GM12878 (cell line): ENCODE data around the gene RSPH1. TPM values are rescaled to one million over a fixed set of nuclear protein-coding genes. Genes with fewer than 3 reads are reported as not detected.

Experiments
- ATAC-seq: fragments of 200-7000 bp; cut with Tn5 transposase; 3 replicates; pipeline ENCODE4 v1.9.1; 2020; ENCODE audit warnings: mild to moderate bottlenecking, moderate library complexity
- BruUV-seq: library from RNA; stranded (reverse); fragments of 400-500 nt; replicated peaks from 2 replicates; lab custom pipeline; 2021; lab: Mats Ljungman, UMichigan
- CTCF ChIA-PET: fragments of 300-600 bp; sonication (Branson Sonifier 250); formaldehyde crosslinking; extraction: SDS; loops from one replicate; lab custom pipeline; 2021; ENCODE audit warnings: inconsistent platforms; lab: Yijun Ruan, JAX
- POLR2A ChIA-PET: fragments of 350-600 bp; formaldehyde crosslinking; extraction: SDS; loops from one replicate; lab custom pipeline; 2021; ENCODE audit warnings: inconsistent platforms; lab: Charles Lee
- RAD21 ChIA-PET: fragments of 300-600 bp; sonication (Branson Sonifier 250); formaldehyde crosslinking; loops from one replicate; lab custom pipeline; 2023; ENCODE audit warnings: antibody characterized with exemption; ENCODE audit not compliant: unreplicated experiment; lab: Charles Lee
- SMC1A ChIA-PET: fragments of 300-600 bp; sonication (Branson Sonifier 250); formaldehyde crosslinking; loops from one replicate; lab custom pipeline; 2023; ENCODE audit not compliant: unreplicated experiment, uncharacterized antibody; lab: Charles Lee
- DNase-seq: peaks from one replicate; pipeline ENCODE4 v3.0.0-alpha.2; 2011; ENCODE audit warnings: low read depth, low spot score
- FAIRE-seq: peaks from 3 replicates; lab custom pipeline; 2011; peaks lifted over from hg19 to GRCh38; lab: Jason Lieb, UNC
- H2AFZ ChIP-seq: 2 replicates; pipeline ENCODE4 v1.6.0; 2011; ENCODE audit warnings: low read depth, low read length, control low read depth; ENCODE audit not compliant: control insufficient read depth
- H3K27ac ChIP-seq: 2 replicates; pipeline ENCODE4 v1.5.1; 2011; ENCODE audit warnings: control low read depth; ENCODE audit not compliant: control insufficient read depth, insufficient read depth
- H3K27me3 ChIP-seq, 2 experiments: replicated peaks in 1 of 2; 2 replicates each; pipeline versions ENCODE4 v1.6.0 to v1.6.1; 2011; ENCODE audit warnings: low read length in 1 of 2; ENCODE audit not compliant: control insufficient read depth in 2 of 2, insufficient read depth in 2 of 2
- H3K36me3 ChIP-seq, 2 experiments: 2 replicates each; pipeline ENCODE4 v1.5.1; 2011; ENCODE audit warnings: low read length in 1 of 2; ENCODE audit not compliant: control insufficient read depth in 2 of 2, insufficient read depth in 2 of 2
- H3K4me1 ChIP-seq: 2 replicates; pipeline ENCODE4 v1.6.1; 2011; ENCODE audit warnings: mild to moderate bottlenecking, low read length, moderate library complexity, mixed read lengths; ENCODE audit not compliant: control insufficient read depth, insufficient read depth
- H3K4me2 ChIP-seq: 2 replicates; pipeline ENCODE4 v1.6.0; 2011; ENCODE audit warnings: control low read depth; ENCODE audit not compliant: control insufficient read depth, insufficient read depth
- H3K4me3 ChIP-seq: fragments of 200-600 bp; sonication (generic); 2 replicates; pipeline ENCODE4 v1.5.1; 2016
- H3K79me2 ChIP-seq: 2 replicates; pipeline ENCODE4 v1.6.0; 2011; ENCODE audit warnings: low read length; ENCODE audit not compliant: control insufficient read depth, insufficient read depth
- H3K9ac ChIP-seq: 2 replicates; pipeline ENCODE4 v1.8.0; 2011; ENCODE audit warnings: low read length, control low read depth, mixed read lengths; ENCODE audit not compliant: control insufficient read depth, insufficient read depth
- H3K9me3 ChIP-seq: replicated peaks from 3 replicates; pipeline ENCODE4 v1.5.1; 2011; ENCODE audit warnings: mild to moderate bottlenecking, low read length; ENCODE audit not compliant: control insufficient read depth, insufficient read depth
- H4K20me1 ChIP-seq: 2 replicates; pipeline ENCODE4 v1.6.0; 2011; ENCODE audit not compliant: control insufficient read depth, insufficient read depth
- BHLHE40 ChIP-seq, 2 experiments: fragments of 450-650 bp in 1 of 2; IDR thresholded peaks; 2 replicates each; pipeline ENCODE4 v1.6.1; 2011 to 2017; ENCODE audit warnings: low read depth in 2 of 2, borderline replicate concordance in 1 of 2, improper control_type of control experiment in 1 of 2, low read length in 1 of 2, mild to moderate bottlenecking in 1 of 2
- CBX3 ChIP-seq: fragments of 200-600 bp; sonication (generic); IDR thresholded peaks from 2 replicates; pipeline ENCODE4 v1.6.1; 2016; ENCODE audit warnings: low read depth, borderline replicate concordance
- CEBPB ChIP-seq, 2 experiments: fragments of 150-350 bp in 1 of 2; IDR thresholded peaks; 2 replicates each; pipeline ENCODE4 v1.6.1; 2012 to 2014; ENCODE audit warnings: low read depth in 2 of 2, low read length in 2 of 2, borderline replicate concordance in 1 of 2, inconsistent platforms in 1 of 2
- CTCF ChIP-seq, 3 experiments: IDR thresholded peaks in 2 of 3; conservative IDR thresholded peaks in 1 of 3; 2 replicates each; pipeline ENCODE4 v1.5.1; 2011; ENCODE audit warnings: low read depth in 3 of 3, low read length in 3 of 3, mild to moderate bottlenecking in 3 of 3, control low read depth in 2 of 3, moderate library complexity in 2 of 3, inconsistent platforms in 1 of 3, mixed read lengths in 1 of 3; ENCODE audit not compliant: control insufficient read depth in 2 of 3, insufficient read depth in 1 of 3; ENCODE audit errors: extremely low read depth in 1 of 3
- ELK1 ChIP-seq: IDR thresholded peaks from 2 replicates; pipeline ENCODE4 v1.6.1; 2012; ENCODE audit warnings: low read depth, low read length, improper control_type of control experiment
- IRF4 ChIP-seq: IDR thresholded peaks from 2 replicates; pipeline ENCODE4 v1.6.1; 2011; ENCODE audit warnings: low read depth, low read length
- NFYB ChIP-seq: IDR thresholded peaks from 2 replicates; pipeline ENCODE4 v1.6.1; 2011; ENCODE audit warnings: low read depth, mild to moderate bottlenecking, low read length, improper control_type of control experiment, moderate library complexity; ENCODE audit not compliant: insufficient read depth
- RAD21 ChIP-seq: IDR thresholded peaks from 2 replicates; pipeline ENCODE4 v1.6.1; 2011; ENCODE audit warnings: mild to moderate bottlenecking, low read depth, low read length, moderate library complexity; ENCODE audit not compliant: insufficient read depth
- RBBP5 ChIP-seq: fragments of 200-600 bp; sonication (generic); conservative IDR thresholded peaks from 2 replicates; pipeline ENCODE4 v1.6.1; 2016
- SMAD5 ChIP-seq: IDR thresholded peaks from 2 replicates; pipeline ENCODE4 v1.6.1; 2016; ENCODE audit warnings: antibody characterized with exemption, low read depth
- TBL1XR1 ChIP-seq: IDR thresholded peaks from 2 replicates; pipeline ENCODE4 v1.6.1; 2012; ENCODE audit warnings: low read depth, low read length, improper control_type of control experiment
- ZSCAN29 ChIP-seq: fragments of 450-650 bp; IDR thresholded peaks from 2 replicates; pipeline ENCODE4 v1.6.1; 2017; ENCODE audit warnings: mild to moderate bottlenecking, moderate library complexity
- WGBS: methylation state at CpG from one replicate; pipeline ENCODE4 v1.1.6; 2016; ENCODE audit warnings: low lambda C conversion rate; ENCODE audit not compliant: insufficient replicate concordance, insufficient coverage; ENCODE audit errors: missing lambda C conversion rate; 5-methylcytosine and 5-hydroxymethylcytosine counted together
- in situ Hi-C: fragments of 300-500 bp; cut with MboI; formaldehyde crosslinking; loops from 9 replicates; pipeline ENCODE4 v1.14.3; 2018; ENCODE audit warnings: mixed read lengths
- intact Hi-C: fragments of 100-400 bp; cut with micrococcal nuclease; formaldehyde crosslinking; loops from one replicate; pipeline ENCODE4 v1.14.2; 2022; ENCODE audit not compliant: unreplicated experiment
- polyA plus RNA-seq, 11 experiments: library from polyadenylated mRNA; depleted of rRNA in 4 of 11; unstranded in 6 of 11; stranded (reverse) in 5 of 11; fragments of >200 nt; fragmentation: Nextera tagmentation in 4 of 11; fragmentation: Illumina TruSeq in 1 of 11; extraction: Ambion mirVana in 4 of 11; extraction: Trizol in 1 of 11; gene quantifications; 1 replicate in 1 of 11; 2 replicates in 10 of 11; pipeline versions ENCODE4 v1.2.1 to v1.2.3, GENCODE V29; 2011 to 2016; ENCODE audit warnings: inconsistent platforms in 2 of 11, missing spikeins in 2 of 11, low read depth in 1 of 11
- total RNA-seq, 4 experiments: library from RNA; depleted of rRNA in 3 of 4; stranded (reverse); fragments of >200 nt in 3 of 4; fragmentation: Illumina TruSeq in 1 of 4; extraction: Trizol in 1 of 4; gene quantifications; 2 replicates each; pipeline versions ENCODE4 v1.2.1 to v1.2.3, GENCODE V29; 2013 to 2021

Gene RSPH1
- total and polyA plus RNA-seq, 10 of the 15 experiments (the other 5 are each of a cell fraction or from before 2014, with no cell fraction given), result 0.11 to 1.4 (median 0.38) TPM

- ATAC-seq, result no peak
- ChIA-PET SMC1A (interaction anchor here (0.6 to 9.1 kb wide), 2 partner anchors 16 to 1165 kb away, joined by 3 to 132 read pairs; no protein-coding TSS in a partner anchor), POLR2A (no interaction called here), CTCF (interaction anchor here (0.6 kb wide), 1 partner anchor 99 kb away, joined by 3 read pairs; no protein-coding TSS in a partner anchor), RAD21 (interaction anchor here (1.1 to 1.6 kb wide), 2 partner anchors 73 to 376 kb away, joined by 3 read pairs; no protein-coding TSS in a partner anchor)
- Histone ChIP-seq H2AFZ (no peak overlapping the region), H3K27me3 (no peaks in the 10 kb centered on the region), H3K4me2 (no peak overlapping the region), H3K36me3 (peaks cover 18 to 22% of the 10 kb centered on the region in 2 experiments), H3K4me3 (no peak overlapping the region), H3K79me2 (0 out of 2 replicates have a peak, but pooled peaks cover 1% of the 10 kb centered on the region), H3K4me1 (peaks cover 24% of the 10 kb centered on the region), H3K27ac (no peak overlapping the region), H3K9me3 (no peaks in the 10 kb centered on the region), H3K9ac (no peak overlapping the region), H4K20me1 (no peaks in the 10 kb centered on the region)
- in situ Hi-C loops (loop anchor here (5.0 kb wide), 3 partner anchors 233 to 393 kb away; no protein-coding TSS in a partner anchor), intact Hi-C loops (loop anchor here (5.0 kb wide), 1 partner anchor 303 kb away; no protein-coding TSS in a partner anchor)
- FAIRE-seq, result no peak
- DNase-seq, result no peak
- TF ChIP-seq ELK1 (no peak), TBL1XR1 (no peak), RBBP5 (no peak), CEBPB (IDR thresholded peaks at IDR 0.05; ENCODE audit: borderline replicate concordance in 1 of 2, low read depth in 2 of 2, low read length in 2 of 2) (no peak), CBX3 (no peak), IRF4 (no peak), NFYB (no peak), SMAD5 (no peak), RAD21 (0 out of 2 replicates have a peak, but pooled peaks have one; percentile 20), ZSCAN29 (no peak), BHLHE40 (IDR thresholded peaks at IDR 0.05; ENCODE audit: borderline replicate concordance in 1 of 2, low read depth in 2 of 2, low read length in 1 of 2) (no peak), CTCF (IDR thresholded peaks at IDR 0.05 in 2 of 3, conservative IDR thresholded peaks at IDR 0.05 in 1 of 3; ENCODE audit: control insufficient read depth in 2 of 3, extremely low read depth in 1 of 3, insufficient read depth in 1 of 3, low read depth in 3 of 3, low read length in 3 of 3) (0 out of 6 replicates have a peak, but pooled peaks of 1 of the 3 experiments have one; percentile 9)
- 91% methylated on average over 7 of the region's 7 CpGs for WGBS
- BruUV-seq, result no TSS peak
Observed at GRCh38 chr21:42539931-42540343, 43.9 kb upstream of the RSPH1 start.
